Smooth muscle cell (in vitro differentiated cells): ENCODE data around the gene NPLOC4. TPM values are rescaled to one million over a fixed set of nuclear protein-coding genes. Genes with fewer than 3 reads are reported as not detected.

Experiments used
- DNase-seq: peaks from one replicate; lab custom pipeline; 2025; ENCODE audit not compliant: unreplicated experiment; lab: John Stamatoyannopoulos, UW
- H2AFZ ChIP-seq: fragments of 200-600 bp; sonication (generic); 2 replicates; pipeline ENCODE4 v1.6.0; 2016; ENCODE audit warnings: antibody characterized with exemption, low read depth, mild to moderate bottlenecking
- H3F3A ChIP-seq: fragments of 200-600 bp; sonication (generic); 2 replicates; pipeline ENCODE4 v1.6.0; 2017; ENCODE audit warnings: antibody characterized with exemption, low read depth
- H3K27ac ChIP-seq: fragments of 200-600 bp; sonication (generic); 2 replicates; pipeline ENCODE4 v1.5.1; 2016; ENCODE audit warnings: low read depth, mild to moderate bottlenecking
- H3K27me3 ChIP-seq: fragments of 200-600 bp; sonication (generic); 2 replicates; pipeline ENCODE4 v1.6.1; 2016; ENCODE audit warnings: low read depth, mild to moderate bottlenecking
- H3K36me3 ChIP-seq: fragments of 200-600 bp; sonication (generic); 2 replicates; pipeline ENCODE4 v1.5.1; 2016; ENCODE audit warnings: low read depth
- H3K4me1 ChIP-seq: fragments of 200-600 bp; sonication (generic); 2 replicates; pipeline ENCODE4 v1.5.1; 2016; ENCODE audit warnings: low read depth
- H3K4me2 ChIP-seq: fragments of 200-600 bp; sonication (generic); 2 replicates; pipeline ENCODE4 v1.6.0; 2016; ENCODE audit warnings: mild to moderate bottlenecking
- H3K4me3 ChIP-seq: fragments of 200-600 bp; sonication (generic); 2 replicates; pipeline ENCODE4 v1.5.1; 2016; ENCODE audit warnings: mild to moderate bottlenecking
- H3K79me2 ChIP-seq: fragments of 200-600 bp; sonication (generic); 2 replicates; pipeline ENCODE4 v1.6.0; 2016; ENCODE audit warnings: low read depth, mild to moderate bottlenecking
- H3K9ac ChIP-seq: fragments of 200-600 bp; sonication (generic); 2 replicates; pipeline ENCODE4 v1.6.0; 2016; ENCODE audit warnings: low read depth
- H3K9me3 ChIP-seq: fragments of 200-600 bp; sonication (generic); replicated peaks from 2 replicates; pipeline ENCODE4 v1.5.1; 2016; ENCODE audit warnings: low read depth
- H4K20me1 ChIP-seq: fragments of 200-600 bp; sonication (generic); 2 replicates; pipeline ENCODE4 v1.6.0; 2016; ENCODE audit warnings: low read depth
- WGBS: methylation state at CpG from one replicate; pipeline ENCODE4 v1.1.7; 2016; ENCODE audit warnings: low lambda C conversion rate; 5-methylcytosine and 5-hydroxymethylcytosine counted together
- polyA plus RNA-seq: library from polyadenylated mRNA; unstranded; fragments of >200 nt; fragmentation: Nextera tagmentation; extraction: Ambion mirVana; gene quantifications from 2 replicates; pipeline ENCODE4 v1.2.1, GENCODE V29; 2016
- total RNA-seq: library from RNA; depleted of rRNA; stranded (reverse); fragments of >200 nt; gene quantifications from 2 replicates; pipeline ENCODE4 v1.2.3, GENCODE V29; 2014
- TF ChIP-seq, protein P1 (sequence below): fragments of 200-600 bp; sonication (generic); IDR thresholded peaks from 2 replicates; pipeline ENCODE4 v1.5.1; 2017; ENCODE audit warnings: borderline replicate concordance, mild to moderate bottlenecking, antibody characterized with exemption; ENCODE audit not compliant: insufficient read depth, poor library complexity, severe bottlenecking

NPLOC4 gene
- total and polyA plus RNA-seq, 2 experiments from 2014 or later: 58.1 to 60.9 TPM

- no peaks in the 10 kb centered on the region for H3K27me3 ChIP-seq
- H3K36me3 ChIP-seq: peaks cover 6% of the 10 kb centered on the region
- H4K20me1 ChIP-seq: peaks cover 76% of the 10 kb centered on the region
- H3F3A ChIP-seq: peaks cover 2% of the 10 kb centered on the region
- H3K4me1 ChIP-seq: no peaks in the 10 kb centered on the region
- H3K4me3 ChIP-seq: no peak overlapping the region
- H3K9me3 ChIP-seq: no peaks in the 10 kb centered on the region
- no peak overlapping the region for H2AFZ ChIP-seq
- TF ChIP-seq, protein P1, sequence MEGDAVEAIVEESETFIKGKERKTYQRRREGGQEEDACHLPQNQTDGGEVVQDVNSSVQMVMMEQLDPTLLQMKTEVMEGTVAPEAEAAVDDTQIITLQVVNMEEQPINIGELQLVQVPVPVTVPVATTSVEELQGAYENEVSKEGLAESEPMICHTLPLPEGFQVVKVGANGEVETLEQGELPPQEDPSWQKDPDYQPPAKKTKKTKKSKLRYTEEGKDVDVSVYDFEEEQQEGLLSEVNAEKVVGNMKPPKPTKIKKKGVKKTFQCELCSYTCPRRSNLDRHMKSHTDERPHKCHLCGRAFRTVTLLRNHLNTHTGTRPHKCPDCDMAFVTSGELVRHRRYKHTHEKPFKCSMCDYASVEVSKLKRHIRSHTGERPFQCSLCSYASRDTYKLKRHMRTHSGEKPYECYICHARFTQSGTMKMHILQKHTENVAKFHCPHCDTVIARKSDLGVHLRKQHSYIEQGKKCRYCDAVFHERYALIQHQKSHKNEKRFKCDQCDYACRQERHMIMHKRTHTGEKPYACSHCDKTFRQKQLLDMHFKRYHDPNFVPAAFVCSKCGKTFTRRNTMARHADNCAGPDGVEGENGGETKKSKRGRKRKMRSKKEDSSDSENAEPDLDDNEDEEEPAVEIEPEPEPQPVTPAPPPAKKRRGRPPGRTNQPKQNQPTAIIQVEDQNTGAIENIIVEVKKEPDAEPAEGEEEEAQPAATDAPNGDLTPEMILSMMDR: no peak
- DNase-seq: no peak
- no peak overlapping the region for H3K27ac ChIP-seq
- H3K79me2 ChIP-seq: peaks cover 50% of the 10 kb centered on the region
- H3K9ac ChIP-seq: no peak overlapping the region
- H3K4me2 ChIP-seq: no peak overlapping the region
- WGBS: 78% methylated on average over 19 of the region's 19 CpGs
These were observed 27.2 kb downstream of the NPLOC4 start for GRCh38 chr17:81609541-81610311.

- TF ChIP-seq, protein P1: no peak
- WGBS: 97% methylated on average over 13 of the region's 13 CpGs
- no peak overlapping the region for H2AFZ ChIP-seq
- peaks cover 42% of the 10 kb centered on the region for H3K79me2 ChIP-seq
- H4K20me1 ChIP-seq: peaks cover 64% of the 10 kb centered on the region
- no peak overlapping the region for H3K9ac ChIP-seq
- H3K36me3 ChIP-seq: peaks cover 6% of the 10 kb centered on the region
- no peaks in the 10 kb centered on the region for H3K9me3 ChIP-seq
- no peak overlapping the region for H3K27ac ChIP-seq
- no peaks in the 10 kb centered on the region for H3K4me1 ChIP-seq
- H3K27me3 ChIP-seq: no peaks in the 10 kb centered on the region
- H3F3A ChIP-seq: peaks cover 8% of the 10 kb centered on the region
- no peak overlapping the region for H3K4me2 ChIP-seq
- DNase-seq: no peak
- H3K4me3 ChIP-seq: no peak overlapping the region
These were observed 28.3 kb downstream of the NPLOC4 start for GRCh38 chr17:81608605-81609004.

DNA sequence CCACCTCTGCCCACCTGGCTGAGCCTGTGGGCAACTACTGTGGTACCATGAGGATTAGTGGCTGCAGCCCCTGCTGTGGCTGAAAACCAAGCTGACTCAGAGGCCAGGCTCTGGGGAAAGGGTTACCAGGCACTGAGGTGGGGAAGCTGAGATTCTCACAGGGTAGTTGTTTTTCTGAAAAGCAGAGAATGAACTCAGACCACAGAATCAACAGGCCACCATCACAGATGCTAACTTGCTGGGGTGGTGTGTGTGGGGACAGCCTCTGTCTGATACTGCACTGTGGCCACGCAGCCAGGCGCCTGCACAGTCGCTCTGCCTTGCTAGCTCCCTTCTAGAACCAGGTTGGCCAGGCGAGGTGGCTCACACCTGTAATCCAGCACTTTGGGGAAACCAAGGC lies 28.8 kb downstream of the NPLOC4 start:
- H3K9me3 ChIP-seq: no peaks in the 10 kb centered on the region
- 92% methylated on average over 4 of the region's 4 CpGs for WGBS
- peaks cover 6% of the 10 kb centered on the region for H3K36me3 ChIP-seq
- H3K27me3 ChIP-seq: no peaks in the 10 kb centered on the region
- H3K4me1 ChIP-seq: no peaks in the 10 kb centered on the region
- H3K4me2 ChIP-seq: no peak overlapping the region
- peak overlapping the region; percentile 65 for H3K27ac ChIP-seq
- H4K20me1 ChIP-seq: peaks cover 61% of the 10 kb centered on the region
- no peak for DNase-seq
- peaks cover 8% of the 10 kb centered on the region for H3F3A ChIP-seq
- no peak overlapping the region for H2AFZ ChIP-seq
- H3K4me3 ChIP-seq: no peak overlapping the region
- H3K79me2 ChIP-seq: peaks cover 37% of the 10 kb centered on the region
- TF ChIP-seq, protein P1: no peak
- H3K9ac ChIP-seq: peak overlapping the region; percentile 12

DNA sequence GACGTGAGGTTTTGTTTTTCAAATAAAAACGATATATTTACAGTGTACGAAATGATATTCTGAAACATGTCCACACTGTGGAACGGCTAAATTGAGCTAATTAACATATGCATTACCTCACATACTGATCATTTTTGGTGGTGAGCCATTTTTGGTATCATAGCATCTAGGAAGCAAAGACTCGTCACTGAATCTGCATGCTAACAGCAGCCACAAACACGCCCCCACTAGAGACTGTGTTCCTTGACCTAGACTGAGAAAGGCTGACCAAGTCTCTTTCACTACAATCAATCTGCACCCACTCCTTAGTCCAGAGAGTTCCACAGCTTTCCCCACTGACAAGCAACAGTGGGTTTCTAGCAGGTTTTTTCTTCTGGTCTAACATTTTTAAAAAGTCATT lies 29.5 kb downstream of the NPLOC4 start:
- WGBS: 83% methylated on average over 6 of the region's 6 CpGs
- Histone ChIP-seq H3K27me3 (no peaks in the 10 kb centered on the region), H4K20me1 (peaks cover 57% of the 10 kb centered on the region), H3K27ac (peak overlapping the region; percentile 65), H3K9ac (peak overlapping the region; percentile 12), H2AFZ (no peak overlapping the region), H3K36me3 (peaks cover 2% of the 10 kb centered on the region), H3K9me3 (no peaks in the 10 kb centered on the region), H3K4me3 (no peak overlapping the region), H3F3A (peaks cover 8% of the 10 kb centered on the region), H3K4me1 (no peaks in the 10 kb centered on the region), H3K79me2 (peaks cover 30% of the 10 kb centered on the region), H3K4me2 (no peak overlapping the region)
- no peak for DNase-seq
- TF ChIP-seq, protein P1: no peak
